Cardiac muscle cell (in vitro differentiated cells and primary cell): Measurements from ENCODE around the gene MPHOSPH10. TPM values are rescaled to one million over a fixed set of nuclear protein-coding genes. Genes with fewer than 3 reads are reported as not detected.

Source experiments
- DNase-seq, 2 donors: peaks; one replicate each; pipeline versions ENCODE4 v3.0.0 to v3.0.0-alpha.2; 2010 to 2017; ENCODE audit warnings: low read depth in 1 of 2, low spot score in 1 of 2
- H3K27ac ChIP-seq: fragments of 200-600 bp; sonication (generic); 2 replicates; pipeline ENCODE4 v1.5.1; 2016
- H3K27me3 ChIP-seq: fragments of 200-600 bp; sonication (generic); 2 replicates; pipeline ENCODE4 v1.6.0; 2016; ENCODE audit warnings: control low read depth
- H3K36me3 ChIP-seq: fragments of 200-600 bp; sonication (generic); 2 replicates; pipeline ENCODE4 v1.5.1; 2016; ENCODE audit warnings: control low read depth
- H3K4me1 ChIP-seq: fragments of 200-600 bp; sonication (generic); 2 replicates; pipeline ENCODE4 v1.8.1; 2017; ENCODE audit warnings: low read depth, mild to moderate bottlenecking, mixed run types
- H3K4me3 ChIP-seq: fragments of 200-600 bp; sonication (generic); 2 replicates; pipeline ENCODE4 v1.5.1; 2016; ENCODE audit warnings: mild to moderate bottlenecking
- H3K9me3 ChIP-seq: fragments of 200-600 bp; sonication (generic); 2 replicates; pipeline ENCODE4 v1.5.1; 2017; ENCODE audit warnings: low read depth, mild to moderate bottlenecking, control low read depth
- CTCF ChIP-seq: IDR thresholded peaks from 2 replicates; pipeline ENCODE4 v1.5.1; 2012; ENCODE audit warnings: low read depth, mild to moderate bottlenecking, low read length
- polyA plus RNA-seq: library from polyadenylated mRNA; unstranded; fragments of >200 nt; fragmentation: Nextera tagmentation; extraction: Ambion mirVana; gene quantifications from 2 replicates; pipeline ENCODE4 v1.2.1, GENCODE V29; 2016
- total RNA-seq: library from RNA; depleted of rRNA; stranded (reverse); fragments of >200 nt; gene quantifications from 2 replicates; pipeline ENCODE4 v1.2.3, GENCODE V29; 2016

MPHOSPH10 gene
- total and polyA plus RNA-seq, 2 experiments from 2014 or later, result 32.7 to 33.1 TPM

- no peak for TF ChIP-seq CTCF
- Histone ChIP-seq H3K36me3 (peaks cover 33% of the 10 kb centered on the region), H3K27me3 (no peaks in the 10 kb centered on the region), H3K4me3 (no peak overlapping the region), H3K4me1 (no peaks in the 10 kb centered on the region), H3K27ac (no peak overlapping the region), H3K9me3 (no peaks in the 10 kb centered on the region)
- DNase-seq, result no peak
These were observed 21.2 kb downstream of the MPHOSPH10 start for GRCh38 chr2:71151620-71152019.

GRCh38 chr2:71153585-71154224 lies 23.3 kb downstream of the MPHOSPH10 start:
- no peaks in the 10 kb centered on the region for H3K9me3 ChIP-seq
- TF ChIP-seq CTCF, result no peak
- no peak for DNase-seq
- H3K36me3 ChIP-seq, result peaks cover 15% of the 10 kb centered on the region
- H3K4me3 ChIP-seq, result no peak overlapping the region
- H3K4me1 ChIP-seq, result no peaks in the 10 kb centered on the region
- no peaks in the 10 kb centered on the region for H3K27me3 ChIP-seq
- H3K27ac ChIP-seq, result no peak overlapping the region

GRCh38 chr2:71154279-71154678 lies 23.8 kb downstream of the MPHOSPH10 start:
- Histone ChIP-seq H3K9me3 (no peaks in the 10 kb centered on the region), H3K4me1 (no peaks in the 10 kb centered on the region), H3K4me3 (no peak overlapping the region), H3K27me3 (no peaks in the 10 kb centered on the region), H3K36me3 (peaks cover 9% of the 10 kb centered on the region), H3K27ac (no peak overlapping the region)
- no peak for DNase-seq
- no peak for TF ChIP-seq CTCF

- no peak overlapping the region for H3K27ac ChIP-seq
- no peaks in the 10 kb centered on the region for H3K27me3 ChIP-seq
- no peak for TF ChIP-seq CTCF
- no peak overlapping the region for H3K4me3 ChIP-seq
- H3K4me1 ChIP-seq, result no peaks in the 10 kb centered on the region
- no peak for DNase-seq
- no peaks in the 10 kb centered on the region for H3K9me3 ChIP-seq
- peaks cover 4% of the 10 kb centered on the region for H3K36me3 ChIP-seq
These were observed 24.4 kb downstream of the MPHOSPH10 start for GRCh38 chr2:71154798-71155197.

GRCh38 chr2:71155846-71156245 lies 25.4 kb downstream of the MPHOSPH10 start:
- no peaks in the 10 kb centered on the region for H3K9me3 ChIP-seq
- no peak for TF ChIP-seq CTCF
- H3K36me3 ChIP-seq, result no peaks in the 10 kb centered on the region
- no peak overlapping the region for H3K4me3 ChIP-seq
- DNase-seq, result no peak
- no peaks in the 10 kb centered on the region for H3K27me3 ChIP-seq
- no peak overlapping the region for H3K27ac ChIP-seq
- no peaks in the 10 kb centered on the region for H3K4me1 ChIP-seq
